CD4-positive, alpha-beta T cell treated with Interleukin-15 for 4 hours (primary cell): ENCODE measurements around the gene STIMATE.

Experiments
- DNase-seq: peaks from one replicate; pipeline ENCODE4 v3.0.0-alpha.2; 2020; ENCODE audit warnings: low spot score

The STIMATE gene

DNA sequence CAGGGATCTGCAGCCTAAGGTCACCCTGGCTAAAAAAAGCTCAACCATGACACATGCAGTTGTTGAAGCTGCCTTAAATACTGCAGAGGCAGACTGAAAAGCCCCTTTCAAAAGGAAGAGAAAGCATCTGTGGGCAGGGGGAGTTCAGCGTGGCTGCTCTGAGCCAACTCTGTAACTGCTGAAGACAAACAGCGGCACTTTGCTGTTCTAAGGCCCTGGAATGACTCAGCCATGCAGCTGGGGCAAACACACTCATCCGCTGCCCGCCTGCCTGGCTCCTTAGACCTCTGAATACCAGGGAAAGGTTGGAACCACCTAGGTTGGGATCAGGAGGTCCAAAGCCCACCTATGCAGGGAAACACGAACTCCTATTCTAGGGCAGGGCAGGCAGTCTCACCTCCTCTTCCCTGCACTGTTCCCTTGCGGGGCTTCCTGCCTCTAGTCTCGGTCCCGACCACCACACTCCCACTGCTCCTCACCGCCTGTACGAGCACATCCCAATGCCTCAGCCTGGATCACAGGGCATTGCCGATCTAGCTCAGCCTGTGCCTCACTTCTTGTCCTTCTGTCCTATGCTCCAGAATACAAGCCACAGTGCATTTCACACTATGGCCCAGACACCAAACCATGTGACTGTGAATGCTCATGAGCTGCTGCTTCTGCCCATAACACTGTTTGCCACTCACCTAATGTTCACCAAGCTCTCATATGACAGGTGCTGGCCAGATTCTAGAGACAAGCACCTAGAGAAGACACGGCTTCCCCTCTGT lies 56.0 kb downstream of the STIMATE start:
- DNase-seq, result no peak

DNA sequence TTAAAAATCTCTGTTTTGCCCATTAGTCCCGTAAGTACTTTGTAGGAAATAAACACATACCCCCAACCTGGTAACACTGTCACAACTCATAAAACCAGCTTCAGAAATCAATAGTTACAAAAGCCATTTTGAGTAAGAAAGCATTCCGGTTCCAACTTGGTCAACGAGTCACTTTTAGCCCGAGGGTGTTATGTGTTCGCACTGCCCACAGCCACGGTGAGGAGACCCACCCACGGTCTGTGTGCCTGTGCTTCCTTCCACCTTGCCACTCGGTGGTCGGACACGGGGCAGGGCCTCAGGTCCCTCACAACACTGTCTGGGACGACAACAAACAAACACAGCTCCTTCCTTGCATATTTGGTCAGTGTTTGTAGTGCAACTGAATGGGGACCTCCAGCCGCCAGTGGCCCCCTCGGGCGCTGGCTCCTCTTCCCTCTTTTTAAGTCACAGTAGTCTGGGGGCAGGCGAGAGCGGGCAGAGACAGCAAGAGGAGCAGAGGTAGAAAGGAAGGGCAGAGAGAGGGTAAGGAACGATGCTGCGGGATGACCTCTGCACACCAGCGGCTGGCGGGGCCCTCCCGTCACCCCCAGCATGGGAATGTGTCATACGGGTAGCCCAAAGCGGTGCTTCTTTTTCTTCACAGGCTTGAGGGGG lies 57.3 kb downstream of the STIMATE start:
- no peak for DNase-seq

GRCh38 chr3:52839268-52839575 lies 58.1 kb downstream of the STIMATE start:
- no peak for DNase-seq

DNA sequence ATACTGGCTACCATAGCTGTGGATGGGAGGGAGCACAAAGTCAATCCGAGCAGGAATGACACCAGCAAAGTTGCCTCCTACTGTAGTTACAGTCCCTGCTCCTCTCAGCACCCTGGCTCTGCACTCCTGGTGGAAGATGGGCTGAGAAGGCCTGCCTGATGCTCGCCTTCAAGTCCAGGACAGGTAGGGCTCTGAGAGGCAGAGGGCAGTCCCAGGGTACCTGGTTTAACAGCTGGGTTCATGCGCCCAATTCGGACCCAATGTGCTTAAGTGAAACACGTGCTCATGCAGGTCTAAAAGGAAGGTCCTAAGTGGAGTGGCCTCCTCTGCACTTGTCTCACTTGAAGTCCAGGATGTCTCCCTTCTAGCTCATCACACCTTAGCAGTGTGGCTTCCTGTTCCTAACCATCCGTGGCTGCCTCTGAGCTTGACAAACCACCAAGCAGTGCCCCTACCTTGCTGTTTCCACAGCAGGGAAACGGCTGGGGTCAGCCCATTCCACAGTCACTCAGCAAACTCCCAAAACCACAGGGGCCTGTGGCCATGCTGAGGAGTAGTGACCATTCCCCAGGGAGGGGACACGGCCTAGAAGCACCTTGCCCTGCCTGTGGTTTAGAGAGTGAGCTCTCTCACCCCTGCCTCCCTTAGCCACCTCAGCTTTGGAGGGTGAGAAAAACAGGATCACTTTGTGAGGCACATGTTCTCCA lies 58.6 kb downstream of the STIMATE start:
- DNase-seq, result no peak

GRCh38 chr3:52836986-52837385 lies 60.4 kb downstream of the STIMATE start:
- no peak for DNase-seq

DNA sequence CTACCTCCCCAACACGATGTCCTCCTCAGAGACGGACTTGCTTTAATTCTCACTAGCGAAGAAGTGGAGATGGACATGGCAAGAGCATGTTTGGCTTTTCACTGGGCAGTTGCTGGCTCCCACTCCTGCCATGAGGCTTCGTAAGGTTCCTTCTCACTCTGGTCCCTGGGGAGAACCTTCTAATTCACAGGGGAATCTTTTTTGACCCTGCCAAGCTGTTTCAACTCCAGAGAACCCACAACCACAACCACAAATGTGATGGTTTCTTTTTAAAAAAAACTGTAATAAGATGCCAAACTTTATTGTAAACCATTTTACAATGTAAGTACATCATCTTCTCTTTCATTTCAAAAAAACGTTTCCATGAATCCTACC lies 60.9 kb downstream of the STIMATE start:
- no peak for DNase-seq

GRCh38 chr3:52835766-52836470 lies 61.4 kb downstream of the STIMATE start:
- DNase-seq, result no peak

GRCh38 chr3:52834871-52835501 lies 62.4 kb downstream of the STIMATE start, which contains the start of gene MUSTN1:
Gene MUSTN1, minus strand, starts transcription at chr3:52835019. Its CDS starts 71 bp downstream, at chr3:52834948.
- no peak for DNase-seq

DNA sequence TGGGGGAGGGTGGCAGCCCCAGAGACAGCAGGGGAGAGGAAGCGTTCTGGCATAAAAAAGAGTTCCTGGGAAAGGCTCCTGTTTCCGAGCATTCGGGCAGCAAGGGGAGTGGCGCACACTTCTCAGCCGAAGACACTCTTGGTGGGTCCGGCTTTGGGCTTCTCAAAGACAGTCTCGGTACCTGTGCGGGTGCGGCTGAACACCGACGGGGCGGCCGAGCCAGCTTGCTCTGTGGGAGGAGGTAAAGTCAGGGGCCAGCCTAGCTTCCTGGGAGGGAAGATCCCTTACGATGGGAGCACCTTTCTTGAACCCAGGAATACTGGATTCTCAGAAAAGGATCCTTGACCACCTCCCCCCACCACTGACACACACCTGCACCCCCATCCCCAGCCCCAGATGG lies 64.1 kb downstream of the STIMATE start:
- DNase-seq, result no peak

DNA sequence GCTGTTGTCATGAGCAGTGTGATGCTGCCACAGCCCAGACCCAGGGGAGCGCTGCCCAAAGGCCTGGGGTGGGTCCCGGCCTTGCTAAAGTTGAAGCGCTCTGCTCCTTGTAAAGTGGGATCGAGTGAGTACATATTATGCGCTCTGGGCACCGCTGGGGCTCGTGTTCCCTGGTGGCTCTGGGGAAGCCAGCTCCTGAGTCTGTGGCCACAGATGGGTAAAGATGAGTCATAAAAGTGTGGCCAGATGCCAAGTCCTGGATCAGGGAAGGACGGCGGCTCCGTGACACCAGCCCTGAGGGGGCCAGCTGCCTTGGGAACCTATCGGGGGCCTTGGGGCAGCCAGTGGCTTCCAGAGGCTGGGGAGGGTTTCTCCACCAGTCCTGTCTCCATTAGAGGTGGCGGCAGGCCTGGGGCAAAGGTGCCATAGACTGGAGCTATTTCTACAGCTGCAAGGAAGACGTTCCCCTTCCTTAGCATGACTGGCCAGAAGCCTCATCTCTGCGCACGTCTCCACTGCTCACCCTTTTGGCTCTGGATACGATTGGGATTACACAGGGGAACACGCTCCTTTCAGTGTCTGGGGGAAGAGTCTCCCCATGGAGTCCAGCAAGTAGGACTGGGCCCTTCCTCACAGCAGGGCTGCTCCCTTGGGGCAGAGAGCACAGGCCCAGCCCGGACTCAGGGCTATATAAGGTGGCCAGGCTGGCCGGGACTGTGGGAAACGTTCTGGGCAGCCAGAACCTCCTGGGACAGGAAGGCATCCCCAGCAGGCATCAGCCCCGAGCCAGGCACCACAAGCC lies 65.6 kb downstream of the STIMATE start:
- no peak for DNase-seq

DNA sequence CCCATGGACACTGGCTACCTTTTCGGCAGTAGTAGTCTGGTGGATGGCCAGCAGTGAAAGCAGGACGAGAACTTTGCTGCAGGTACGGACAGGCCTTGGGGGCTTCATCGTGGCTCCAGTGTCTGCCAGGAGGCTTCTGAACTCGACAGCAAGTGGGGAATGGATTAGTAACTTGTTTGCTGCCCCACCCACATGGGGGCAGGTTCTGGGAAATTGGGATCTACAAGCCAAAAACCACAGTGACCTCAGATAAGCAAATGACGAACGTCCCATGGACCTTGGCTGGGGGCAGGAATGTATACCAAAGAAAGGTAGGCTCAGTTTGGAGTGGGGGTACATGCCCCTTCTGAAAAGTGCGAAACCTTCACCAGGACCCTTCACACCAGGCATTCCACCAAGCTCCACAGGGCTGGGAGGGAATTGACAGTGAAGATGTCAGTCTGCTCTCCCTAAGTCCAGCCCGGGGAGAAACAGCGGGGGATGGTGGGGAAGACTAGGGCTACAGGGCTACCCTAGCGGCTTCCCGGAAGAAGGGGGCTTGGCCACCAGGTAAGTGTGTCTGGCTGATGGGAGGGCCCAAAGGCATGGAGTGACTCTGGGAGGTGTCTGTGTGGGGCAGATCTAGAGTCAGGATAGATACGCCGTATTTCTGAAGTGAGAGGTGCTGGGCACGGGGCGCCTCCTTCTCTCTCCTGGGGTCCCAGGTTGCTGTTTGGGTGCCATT lies 66.7 kb downstream of the STIMATE start, which contains the start of gene ITIH4:
TSS of gene ITIH4 (minus strand) at position 138 of the 724 bp plus-strand sequence. CDS start at position 108, 30 bp downstream.
- DNase-seq, result no peak

DNA sequence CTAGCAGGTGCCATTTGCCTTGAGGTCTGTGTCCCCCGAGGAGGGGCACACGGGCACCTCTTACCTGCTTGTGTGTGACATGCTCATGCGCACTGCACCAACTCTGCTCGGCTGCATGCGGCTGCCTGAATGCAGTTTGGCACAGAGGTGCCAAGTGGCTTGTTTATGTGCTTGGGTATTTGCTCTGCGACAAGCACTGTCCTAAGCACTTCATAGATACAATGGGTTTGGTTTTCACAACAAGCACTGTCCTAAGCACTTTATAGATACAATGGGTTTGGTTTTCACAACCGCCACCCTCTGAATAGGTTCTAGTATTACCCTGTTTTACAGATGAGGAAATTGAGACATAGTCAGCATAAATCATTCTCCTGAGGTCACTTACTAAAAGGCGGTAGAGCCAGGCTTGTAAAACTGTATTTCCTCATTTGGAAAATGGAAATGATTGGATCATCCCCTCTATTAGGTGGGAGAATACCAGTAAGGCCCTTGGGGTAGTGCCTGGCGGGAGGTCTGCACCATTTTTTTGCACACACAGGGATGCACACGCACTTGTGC lies 67.4 kb downstream of the STIMATE start:
- no peak for DNase-seq

GRCh38 chr3:52829482-52829881 lies 67.9 kb downstream of the STIMATE start:
- no peak for DNase-seq

GRCh38 chr3:52827866-52828376 lies 69.4 kb downstream of the STIMATE start:
- DNase-seq, result no peak

DNA sequence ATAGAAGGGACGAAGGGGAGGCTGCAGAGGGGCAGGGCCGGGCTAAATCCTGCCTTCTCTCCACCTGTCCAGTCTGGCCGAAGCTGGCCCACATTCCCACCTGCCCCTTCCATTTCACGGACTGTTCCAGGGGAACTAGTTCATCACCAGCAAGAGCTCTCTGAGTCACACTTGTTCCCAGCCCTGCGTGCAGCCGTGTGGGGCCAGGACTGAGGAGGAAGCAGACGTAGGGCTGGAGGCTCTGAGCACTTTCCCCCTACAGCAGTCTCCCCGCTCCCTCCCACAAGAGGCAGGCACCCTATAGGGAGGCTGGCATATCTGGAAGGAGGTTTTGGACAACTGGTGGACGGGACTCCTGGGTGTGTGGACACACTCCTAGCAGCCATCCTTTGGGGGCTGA lies 69.9 kb downstream of the STIMATE start:
- no peak for DNase-seq

DNA sequence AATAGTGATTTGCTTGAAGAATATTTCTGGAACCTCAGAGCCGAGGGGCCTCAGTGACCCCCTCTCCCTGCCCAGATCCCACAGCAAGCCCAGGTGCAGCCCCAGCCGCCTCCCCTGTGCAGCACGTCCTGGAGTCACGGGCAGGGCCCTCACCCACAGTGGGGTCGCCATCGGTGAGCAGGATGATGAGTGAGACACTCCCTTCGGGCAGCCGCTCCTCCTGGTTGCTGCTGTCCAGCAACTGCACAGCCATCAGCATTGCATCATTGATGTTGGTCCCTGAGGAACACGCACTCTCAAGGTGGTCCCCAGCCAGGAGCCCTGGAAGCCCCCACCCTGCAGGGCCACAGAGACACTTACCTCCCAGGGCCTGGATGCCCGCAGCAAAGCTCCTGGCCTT lies 73.3 kb downstream of the STIMATE start:
- no peak for DNase-seq

- no peak for DNase-seq
Measured at GRCh38 chr3:52822363-52822762, 75.0 kb downstream of the STIMATE start.

- DNase-seq, result no peak
Measured at GRCh38 chr3:52820736-52821135, 76.6 kb downstream of the STIMATE start.

DNA sequence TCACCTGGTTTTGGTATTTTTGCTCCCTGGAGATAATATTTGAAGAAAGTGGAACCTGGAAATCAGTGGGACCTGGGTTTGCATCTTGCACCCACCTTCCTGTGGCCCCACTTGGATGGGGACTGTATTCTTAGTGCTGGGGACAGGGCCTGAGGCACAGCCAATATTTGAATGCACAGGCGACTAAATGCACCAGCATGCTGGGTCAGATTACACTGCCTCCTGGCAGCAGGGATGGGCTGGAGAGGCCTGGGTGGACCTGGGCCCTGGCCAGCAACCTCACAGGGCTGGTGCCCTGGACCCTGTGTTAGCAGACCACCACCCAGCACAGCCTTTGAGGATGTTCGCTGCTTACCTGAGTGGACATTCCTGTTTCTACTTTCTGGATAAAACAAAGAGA lies 77.4 kb downstream of the STIMATE start:
- no peak for DNase-seq

- DNase-seq, result no peak
Measured at GRCh38 chr3:52817860-52818259, 79.5 kb downstream of the STIMATE start.
